ENCODE results near the gene HNRNPA1.
A peak's percentile ranks its signal among the peaks of the same experiment; 100 is the strongest.

HNRNPA1 gene

DNA sequence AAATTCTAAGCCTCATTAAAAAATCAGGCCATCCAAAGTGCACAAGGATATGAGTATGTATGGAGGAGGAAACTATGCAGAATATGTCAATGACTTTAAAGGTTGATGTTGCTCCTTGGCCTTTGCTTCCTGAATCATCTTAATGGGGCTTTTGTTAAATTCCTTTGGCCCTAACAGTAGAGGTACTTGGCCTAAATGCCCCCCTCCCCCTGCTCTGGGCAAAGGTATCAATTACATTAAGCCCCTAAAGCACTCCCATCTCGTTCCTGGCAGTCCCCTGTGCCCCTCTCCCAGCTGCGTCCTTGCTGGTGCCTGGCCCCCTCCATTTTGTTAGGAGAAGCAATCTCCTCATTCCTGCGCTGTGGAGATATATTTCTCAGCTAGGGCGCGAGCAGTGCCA is 49.2 kb downstream of the HNRNPA1 start:
- H3K79me2 ChIP-seq (ENCODE audit: insufficient read depth, low read length) = peaks cover 46% of the 10 kb centered on the region
- peaks cover 15% of the 10 kb centered on the region for H3K4me1 ChIP-seq (ENCODE audit: insufficient read depth, low read length, poor library complexity, severe bottlenecking)
- TF ChIP-seq, protein P1, sequence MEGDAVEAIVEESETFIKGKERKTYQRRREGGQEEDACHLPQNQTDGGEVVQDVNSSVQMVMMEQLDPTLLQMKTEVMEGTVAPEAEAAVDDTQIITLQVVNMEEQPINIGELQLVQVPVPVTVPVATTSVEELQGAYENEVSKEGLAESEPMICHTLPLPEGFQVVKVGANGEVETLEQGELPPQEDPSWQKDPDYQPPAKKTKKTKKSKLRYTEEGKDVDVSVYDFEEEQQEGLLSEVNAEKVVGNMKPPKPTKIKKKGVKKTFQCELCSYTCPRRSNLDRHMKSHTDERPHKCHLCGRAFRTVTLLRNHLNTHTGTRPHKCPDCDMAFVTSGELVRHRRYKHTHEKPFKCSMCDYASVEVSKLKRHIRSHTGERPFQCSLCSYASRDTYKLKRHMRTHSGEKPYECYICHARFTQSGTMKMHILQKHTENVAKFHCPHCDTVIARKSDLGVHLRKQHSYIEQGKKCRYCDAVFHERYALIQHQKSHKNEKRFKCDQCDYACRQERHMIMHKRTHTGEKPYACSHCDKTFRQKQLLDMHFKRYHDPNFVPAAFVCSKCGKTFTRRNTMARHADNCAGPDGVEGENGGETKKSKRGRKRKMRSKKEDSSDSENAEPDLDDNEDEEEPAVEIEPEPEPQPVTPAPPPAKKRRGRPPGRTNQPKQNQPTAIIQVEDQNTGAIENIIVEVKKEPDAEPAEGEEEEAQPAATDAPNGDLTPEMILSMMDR (conservative IDR thresholded peaks at IDR 0.05; ENCODE audit: low read length) = no peak
- no peak for TF ChIP-seq EZH2phosphoT487 (IDR thresholded peaks at IDR 0.05; ENCODE audit: borderline replicate concordance)
- H3K4me3 ChIP-seq (ENCODE audit: low read length, poor library complexity, severe bottlenecking) = no peak overlapping the region
- H3F3A ChIP-seq (ENCODE audit: low read depth) = no peaks in the 10 kb centered on the region
- no peaks in the 10 kb centered on the region for H4K20me1 ChIP-seq (ENCODE audit: insufficient read depth, low read length, poor library complexity, severe bottlenecking)
- H3K4me2 ChIP-seq (ENCODE audit: low read depth, low read length, poor library complexity, severe bottlenecking) = no peak overlapping the region
- no peak overlapping the region for H2AFZ ChIP-seq (ENCODE audit: low read length)
- H3K9me3 ChIP-seq (ENCODE audit: insufficient read depth, low read depth, low read length) = no peaks in the 10 kb centered on the region
- no peaks in the 10 kb centered on the region for H3K9me2 ChIP-seq (replicated peaks; ENCODE audit: low read depth, low read length)
- no peaks in the 10 kb centered on the region for H3K36me3 ChIP-seq (ENCODE audit: insufficient read depth, low read length)
- peak overlapping the region; percentile 2 for H3K9ac ChIP-seq (ENCODE audit: low read depth, low read length, poor library complexity, severe bottlenecking)
- H3K27me3 ChIP-seq (ENCODE audit: insufficient read depth, low read length, poor library complexity, severe bottlenecking) = no peaks in the 10 kb centered on the region

DNA sequence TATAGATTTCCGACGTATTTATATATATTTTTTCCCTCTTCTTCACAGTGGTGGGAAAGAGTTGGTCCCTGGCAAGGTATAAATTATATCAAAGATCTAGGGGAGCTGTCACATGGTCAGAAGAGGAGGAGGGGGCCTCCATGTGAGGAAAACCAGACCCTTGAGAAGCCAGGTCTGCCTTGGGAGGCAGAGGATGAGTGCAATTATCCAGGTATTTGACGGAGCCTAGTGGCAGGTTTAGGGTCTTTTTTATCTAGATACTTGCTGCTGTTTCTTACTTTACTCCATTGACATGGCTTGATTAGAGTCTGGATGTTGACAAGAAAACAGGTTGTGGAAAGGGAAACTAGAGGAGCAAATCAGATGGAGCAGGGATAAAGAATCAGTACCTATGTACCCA is 49.9 kb downstream of the HNRNPA1 start:
- Histone ChIP-seq H3F3A (ENCODE audit: low read depth) (no peaks in the 10 kb centered on the region), H3K79me2 (ENCODE audit: insufficient read depth, low read length) (peaks cover 42% of the 10 kb centered on the region), H3K9ac (ENCODE audit: low read depth, low read length, poor library complexity, severe bottlenecking) (peak overlapping the region; percentile 2), H3K4me1 (ENCODE audit: insufficient read depth, low read length, poor library complexity, severe bottlenecking) (peaks cover 21% of the 10 kb centered on the region), H3K9me2 (replicated peaks; ENCODE audit: low read depth, low read length) (no peaks in the 10 kb centered on the region), H3K27me3 (ENCODE audit: insufficient read depth, low read length, poor library complexity, severe bottlenecking) (no peaks in the 10 kb centered on the region), H3K9me3 (ENCODE audit: insufficient read depth, low read depth, low read length) (no peaks in the 10 kb centered on the region), H2AFZ (ENCODE audit: low read length) (no peak overlapping the region), H3K4me2 (ENCODE audit: low read depth, low read length, poor library complexity, severe bottlenecking) (no peak overlapping the region), H4K20me1 (ENCODE audit: insufficient read depth, low read length, poor library complexity, severe bottlenecking) (no peaks in the 10 kb centered on the region), H3K4me3 (ENCODE audit: low read length, poor library complexity, severe bottlenecking) (no peak overlapping the region), H3K36me3 (ENCODE audit: insufficient read depth, low read length) (no peaks in the 10 kb centered on the region)
- TF ChIP-seq, protein P1 (conservative IDR thresholded peaks at IDR 0.05; ENCODE audit: low read length) = no peak
- no peak for TF ChIP-seq EZH2phosphoT487 (IDR thresholded peaks at IDR 0.05; ENCODE audit: borderline replicate concordance)

DNA sequence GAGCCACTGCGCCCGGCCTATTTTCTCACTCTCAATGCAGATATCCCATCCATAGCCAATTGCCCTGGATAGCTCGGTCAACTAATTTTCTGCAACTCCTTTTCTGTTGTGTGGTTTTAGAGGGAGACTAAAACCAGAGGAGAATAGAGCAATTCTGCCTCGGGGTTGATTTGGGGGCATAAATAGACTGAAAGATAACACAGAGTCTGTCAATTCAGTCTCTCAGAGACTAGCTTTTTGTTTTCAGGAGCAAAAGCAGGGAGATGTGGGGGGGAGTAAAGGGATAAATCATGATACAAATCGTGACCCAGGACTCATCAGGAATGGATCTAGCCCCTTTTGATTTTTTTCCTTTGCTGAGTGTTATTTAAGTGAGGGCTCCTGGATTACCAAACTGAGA is 50.9 kb downstream of the HNRNPA1 start:
- Histone ChIP-seq H3F3A (ENCODE audit: low read depth) (no peaks in the 10 kb centered on the region), H3K79me2 (ENCODE audit: insufficient read depth, low read length) (peaks cover 38% of the 10 kb centered on the region), H3K9me3 (ENCODE audit: insufficient read depth, low read depth, low read length) (no peaks in the 10 kb centered on the region)

More for the DNA sequence above, 50.9 kb downstream of the HNRNPA1 start:
- no peaks in the 10 kb centered on the region for H4K20me1 ChIP-seq (ENCODE audit: insufficient read depth, low read length, poor library complexity, severe bottlenecking)
- peaks cover 20% of the 10 kb centered on the region for H3K4me1 ChIP-seq (ENCODE audit: insufficient read depth, low read length, poor library complexity, severe bottlenecking)
- no peaks in the 10 kb centered on the region for H3K9me2 ChIP-seq (replicated peaks; ENCODE audit: low read depth, low read length)
- no peaks in the 10 kb centered on the region for H3K27me3 ChIP-seq (ENCODE audit: insufficient read depth, low read length, poor library complexity, severe bottlenecking)
- H3K4me3 ChIP-seq (ENCODE audit: low read length, poor library complexity, severe bottlenecking) = no peak overlapping the region
- TF ChIP-seq, protein P1 (conservative IDR thresholded peaks at IDR 0.05; ENCODE audit: low read length) = no peak
- no peak for TF ChIP-seq EZH2phosphoT487 (IDR thresholded peaks at IDR 0.05; ENCODE audit: borderline replicate concordance)
- no peak overlapping the region for H3K9ac ChIP-seq (ENCODE audit: low read depth, low read length, poor library complexity, severe bottlenecking)
- H3K4me2 ChIP-seq (ENCODE audit: low read depth, low read length, poor library complexity, severe bottlenecking) = no peak overlapping the region
- no peaks in the 10 kb centered on the region for H3K36me3 ChIP-seq (ENCODE audit: insufficient read depth, low read length)
- H2AFZ ChIP-seq (ENCODE audit: low read length) = no peak overlapping the region
